Suprapubic skin (tissue), 4 donors: Measurements from ENCODE around the gene DVL1. TPM values are rescaled to one million over a fixed set of nuclear protein-coding genes. Genes with fewer than 3 reads are reported as not detected.

Source experiments
- DNase-seq, 2 donors: peaks; one replicate each; pipeline ENCODE4 v3.0.0-alpha.2; 2019; ENCODE audit warnings: low spot score in 2 of 2
- H3K27ac ChIP-seq: fragments of 200-600 bp; sonication (generic); one replicate; pipeline ENCODE4 v1.5.1; 2019
- H3K27me3 ChIP-seq: fragments of 200-600 bp; sonication (generic); one replicate; pipeline ENCODE4 v1.5.1; 2019
- H3K36me3 ChIP-seq: fragments of 200-600 bp; sonication (generic); one replicate; pipeline ENCODE4 v1.5.1; 2019
- H3K4me1 ChIP-seq: fragments of 200-600 bp; sonication (generic); one replicate; pipeline ENCODE4 v1.5.1; 2019
- H3K4me3 ChIP-seq: fragments of 200-600 bp; sonication (generic); one replicate; pipeline ENCODE4 v1.5.1; 2019; ENCODE audit warnings: mild to moderate bottlenecking
- H3K9me3 ChIP-seq: fragments of 200-600 bp; sonication (generic); one replicate; pipeline ENCODE4 v1.5.1; 2019
- EP300 ChIP-seq: sonication (generic); formaldehyde crosslinking; IDR thresholded peaks from one replicate; pipeline ENCODE4 v1.6.1; 2017; ENCODE audit warnings: antibody characterized with exemption
- POLR2A ChIP-seq, 2 donors: fragments of 450-650 bp; IDR thresholded peaks; one replicate each; pipeline ENCODE4 v1.6.1; 2017; ENCODE audit warnings: antibody characterized with exemption in 2 of 2, mild to moderate bottlenecking in 2 of 2, moderate library complexity in 2 of 2
- POLR2AphosphoS5 ChIP-seq, 3 donors: sonication (generic); formaldehyde crosslinking; IDR thresholded peaks; one replicate each; pipeline ENCODE4 v1.6.1; 2017; ENCODE audit warnings: antibody characterized with exemption in 3 of 3
- WGBS: methylation state at CpG from one replicate; pipeline ENCODE4 v1.1.5; 2018; 5-methylcytosine and 5-hydroxymethylcytosine counted together
- total RNA-seq, 4 donors: library from RNA; depleted of rRNA; stranded (reverse); fragments of >200 nt; gene quantifications; one replicate each; pipeline ENCODE4 v1.1.0, GENCODE V29; 2016
- TF ChIP-seq, protein P1 (sequence below), 2 donors: fragments of 200-600 bp in 1 of 2; fragments of 450-650 bp in 1 of 2; sonication (generic) in 1 of 2; IDR thresholded peaks; one replicate each; pipeline ENCODE4 v1.5.1; 2016 to 2019; ENCODE audit warnings: antibody characterized with exemption in 2 of 2, mild to moderate bottlenecking in 1 of 2, moderate library complexity in 1 of 2

The DVL1 gene
- total RNA-seq, 4 donors from 2014 or later, result 99.4 to 151 (median 106) TPM

DNA sequence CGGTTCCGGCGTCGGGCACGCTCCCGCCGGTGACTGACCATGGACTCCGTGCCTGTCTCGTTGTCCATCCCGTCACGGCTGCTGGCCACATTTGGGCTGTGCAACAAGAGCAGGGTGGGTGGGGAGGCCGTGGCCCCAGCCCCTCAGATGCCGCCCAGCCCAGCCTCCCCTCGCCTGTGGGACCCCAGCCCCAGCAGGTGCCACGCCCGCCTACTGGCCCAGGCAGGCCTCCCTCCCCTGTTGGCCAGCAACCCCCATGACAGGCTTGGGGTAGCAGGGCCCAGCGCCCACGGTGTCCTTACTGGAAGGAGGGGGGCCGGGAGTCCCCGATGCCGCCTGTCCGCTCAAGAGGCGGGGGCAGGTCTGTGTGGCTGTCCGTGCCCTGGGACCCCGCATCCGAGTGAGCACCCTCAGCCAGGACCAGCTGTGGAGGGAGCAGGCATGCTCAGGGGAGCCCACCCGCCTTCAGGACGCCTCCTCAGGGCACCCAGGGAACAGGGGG lies 7.1 kb downstream of the DVL1 start:
- no peaks in the 10 kb centered on the region for H3K27me3 ChIP-seq
- H3K36me3 ChIP-seq, result peaks cover 45% of the 10 kb centered on the region
- 97% methylated on average over 7 of the region's 28 CpGs for WGBS

DNA sequence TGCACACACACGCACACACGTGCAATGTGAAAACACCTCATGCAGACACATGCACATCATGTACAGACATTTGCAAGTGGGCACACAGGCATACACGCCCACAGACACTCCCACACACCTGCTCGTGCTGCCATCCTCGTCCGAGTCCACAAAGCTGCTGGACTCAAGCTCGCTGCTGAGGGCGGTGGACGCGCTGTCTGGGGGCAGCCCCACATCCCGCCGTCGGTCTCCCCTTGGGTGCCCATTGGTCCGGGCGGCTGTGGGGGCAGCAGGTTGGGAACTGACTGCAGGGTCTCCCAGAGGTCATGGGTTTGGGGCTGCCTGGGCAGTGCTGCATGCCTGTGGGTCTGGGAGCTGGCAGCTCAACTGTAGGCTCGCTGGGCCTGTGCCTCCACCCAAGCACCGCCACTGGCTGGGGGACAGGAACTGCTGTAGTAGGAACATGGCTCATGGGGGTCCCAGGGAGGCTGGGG lies 7.6 kb downstream of the DVL1 start:
- Histone ChIP-seq H3K9me3 (no peaks in the 10 kb centered on the region), H3K36me3 (peaks cover 50% of the 10 kb centered on the region), H3K27ac (no peak overlapping the region), H3K4me1 (peaks cover 32% of the 10 kb centered on the region), H3K4me3 (no peak overlapping the region), H3K27me3 (no peaks in the 10 kb centered on the region)
- whole genome bisulfite sequencing, result 97% methylated on average over 15 of the region's 17 CpGs
- no peak for DNase-seq
- TF ChIP-seq, protein P1, sequence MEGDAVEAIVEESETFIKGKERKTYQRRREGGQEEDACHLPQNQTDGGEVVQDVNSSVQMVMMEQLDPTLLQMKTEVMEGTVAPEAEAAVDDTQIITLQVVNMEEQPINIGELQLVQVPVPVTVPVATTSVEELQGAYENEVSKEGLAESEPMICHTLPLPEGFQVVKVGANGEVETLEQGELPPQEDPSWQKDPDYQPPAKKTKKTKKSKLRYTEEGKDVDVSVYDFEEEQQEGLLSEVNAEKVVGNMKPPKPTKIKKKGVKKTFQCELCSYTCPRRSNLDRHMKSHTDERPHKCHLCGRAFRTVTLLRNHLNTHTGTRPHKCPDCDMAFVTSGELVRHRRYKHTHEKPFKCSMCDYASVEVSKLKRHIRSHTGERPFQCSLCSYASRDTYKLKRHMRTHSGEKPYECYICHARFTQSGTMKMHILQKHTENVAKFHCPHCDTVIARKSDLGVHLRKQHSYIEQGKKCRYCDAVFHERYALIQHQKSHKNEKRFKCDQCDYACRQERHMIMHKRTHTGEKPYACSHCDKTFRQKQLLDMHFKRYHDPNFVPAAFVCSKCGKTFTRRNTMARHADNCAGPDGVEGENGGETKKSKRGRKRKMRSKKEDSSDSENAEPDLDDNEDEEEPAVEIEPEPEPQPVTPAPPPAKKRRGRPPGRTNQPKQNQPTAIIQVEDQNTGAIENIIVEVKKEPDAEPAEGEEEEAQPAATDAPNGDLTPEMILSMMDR (IDR thresholded peaks at IDR 0.05), result no peak
- TF ChIP-seq EP300 (no peak), POLR2AphosphoS5 (IDR thresholded peaks at IDR 0.05) (no peak), POLR2A (IDR thresholded peaks at IDR 0.05) (no peak)

More for the DNA sequence above, 7.1 kb downstream of the DVL1 start:
- TF ChIP-seq POLR2A (IDR thresholded peaks at IDR 0.05), result no peak
- no peak for TF ChIP-seq POLR2AphosphoS5 (IDR thresholded peaks at IDR 0.05)
- no peak for TF ChIP-seq EP300
- TF ChIP-seq, protein P1 (IDR thresholded peaks at IDR 0.05), result no peak
- H3K9me3 ChIP-seq, result no peaks in the 10 kb centered on the region
- no peak for DNase-seq
- H3K4me3 ChIP-seq, result no peak overlapping the region
- no peak overlapping the region for H3K27ac ChIP-seq
- peaks cover 38% of the 10 kb centered on the region for H3K4me1 ChIP-seq

DNA sequence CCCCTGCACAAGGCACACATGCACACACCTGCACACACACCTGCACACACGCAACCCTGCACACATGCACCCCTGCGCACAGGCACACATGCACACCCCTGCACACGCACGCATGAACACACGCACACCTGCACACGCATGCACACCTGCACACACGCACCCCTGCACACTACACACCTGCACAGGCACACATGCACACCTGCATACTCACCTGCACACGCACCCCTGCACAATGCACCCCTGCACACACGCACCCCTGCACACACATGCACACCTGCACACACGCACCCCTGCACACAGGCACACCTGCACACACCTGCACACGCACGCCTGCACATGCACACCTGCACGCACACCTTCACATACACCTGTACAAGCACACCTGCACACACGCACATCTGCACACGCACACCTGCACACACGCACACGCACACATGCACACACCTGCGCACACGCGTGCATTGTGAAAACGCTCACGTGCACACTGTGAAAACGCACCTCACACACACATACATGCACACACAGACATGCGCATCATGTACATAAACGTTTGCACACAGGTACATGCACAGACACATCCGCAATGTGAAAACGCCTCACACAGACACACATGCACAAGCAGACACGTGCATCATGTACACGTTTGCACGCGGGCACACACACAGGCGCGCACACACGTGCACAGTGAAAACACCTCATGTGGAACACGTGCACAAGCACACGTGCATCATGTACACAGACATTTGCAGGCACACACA lies 8.2 kb downstream of the DVL1 start:
- TF ChIP-seq POLR2A (IDR thresholded peaks at IDR 0.05) (no peak), POLR2AphosphoS5 (IDR thresholded peaks at IDR 0.05) (no peak), EP300 (no peak)
- TF ChIP-seq, protein P1 (IDR thresholded peaks at IDR 0.05), result no peak
- Histone ChIP-seq H3K4me3 (no peak overlapping the region), H3K4me1 (peaks cover 26% of the 10 kb centered on the region), H3K27ac (no peak overlapping the region), H3K27me3 (no peaks in the 10 kb centered on the region), H3K36me3 (peaks cover 56% of the 10 kb centered on the region), H3K9me3 (no peaks in the 10 kb centered on the region)
- DNase-seq, result no peak
- WGBS, result 92% methylated on average over 31 of the region's 36 CpGs

DNA sequence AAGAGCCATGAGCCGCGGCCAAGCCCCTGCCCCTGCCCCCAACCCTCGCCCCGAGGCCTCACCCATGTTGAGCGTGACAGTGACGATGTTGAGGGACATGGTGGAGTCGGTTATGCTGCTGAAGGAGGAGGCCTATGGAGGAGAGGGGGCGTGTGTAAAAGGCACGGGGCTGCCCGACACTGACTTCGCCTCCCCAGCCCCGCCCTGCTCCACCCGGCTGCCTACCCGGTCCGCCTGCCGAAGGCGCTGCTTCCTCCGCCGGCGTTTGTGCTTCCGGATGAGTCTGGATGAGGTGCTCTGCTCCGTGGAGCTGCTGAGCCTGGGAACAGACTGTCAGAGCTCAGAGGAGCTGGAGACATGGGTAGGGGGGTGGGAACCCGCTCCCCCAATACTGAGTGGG lies 9.0 kb downstream of the DVL1 start:
- Histone ChIP-seq H3K36me3 (peaks cover 64% of the 10 kb centered on the region), H3K9me3 (no peaks in the 10 kb centered on the region), H3K27ac (no peak overlapping the region), H3K4me1 (peaks cover 18% of the 10 kb centered on the region), H3K4me3 (no peak overlapping the region), H3K27me3 (no peaks in the 10 kb centered on the region)
- TF ChIP-seq, protein P1 (IDR thresholded peaks at IDR 0.05), result no peak
- TF ChIP-seq EP300 (no peak), POLR2AphosphoS5 (IDR thresholded peaks at IDR 0.05) (no peak), POLR2A (IDR thresholded peaks at IDR 0.05) (no peak)
- WGBS, result 82% methylated on average over 23 of the region's 23 CpGs
- DNase-seq, result no peak

DNA sequence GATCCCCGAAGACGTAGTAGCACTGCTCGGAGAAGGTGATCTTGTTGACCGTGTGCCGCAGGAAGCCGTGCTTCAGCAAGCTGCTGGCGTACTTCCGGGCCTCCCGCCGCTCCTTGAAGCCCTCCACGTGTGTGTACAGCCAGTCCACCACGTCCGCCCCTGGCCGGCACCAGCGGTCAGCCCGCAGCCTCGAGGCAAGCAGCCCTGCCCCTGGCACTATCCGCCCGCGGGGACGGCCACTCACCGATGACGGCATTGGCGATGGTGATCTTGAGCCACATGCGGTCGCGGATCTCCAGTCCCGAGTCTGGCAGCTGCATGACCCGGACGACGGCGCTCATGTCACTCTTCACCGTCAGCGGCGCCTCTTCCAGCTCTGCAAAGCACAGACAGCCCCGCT lies 10.9 kb downstream of the DVL1 start:
- Histone ChIP-seq H3K36me3 (peaks cover 64% of the 10 kb centered on the region), H3K4me3 (no peak overlapping the region), H3K27ac (no peak overlapping the region), H3K27me3 (no peaks in the 10 kb centered on the region), H3K4me1 (peaks cover 10% of the 10 kb centered on the region), H3K9me3 (no peaks in the 10 kb centered on the region)
- WGBS, result 98% methylated on average over 12 of the region's 36 CpGs
- TF ChIP-seq, protein P1 (IDR thresholded peaks at IDR 0.05), result no peak
- TF ChIP-seq EP300 (no peak), POLR2A (IDR thresholded peaks at IDR 0.05) (no peak), POLR2AphosphoS5 (IDR thresholded peaks at IDR 0.05) (no peak)
- DNase-seq, result no peak
